GM19351 (cell line): ENCODE results near the gene MPDZ.

Experiments used
- ATAC-seq: cut with Tn5 transposase; IDR thresholded peaks from one replicate; pipeline ENCODE4 v1.9.1; 2021; ENCODE audit warnings: mild to moderate bottlenecking, moderate library complexity; ENCODE audit not compliant: unreplicated experiment

Gene MPDZ

DNA sequence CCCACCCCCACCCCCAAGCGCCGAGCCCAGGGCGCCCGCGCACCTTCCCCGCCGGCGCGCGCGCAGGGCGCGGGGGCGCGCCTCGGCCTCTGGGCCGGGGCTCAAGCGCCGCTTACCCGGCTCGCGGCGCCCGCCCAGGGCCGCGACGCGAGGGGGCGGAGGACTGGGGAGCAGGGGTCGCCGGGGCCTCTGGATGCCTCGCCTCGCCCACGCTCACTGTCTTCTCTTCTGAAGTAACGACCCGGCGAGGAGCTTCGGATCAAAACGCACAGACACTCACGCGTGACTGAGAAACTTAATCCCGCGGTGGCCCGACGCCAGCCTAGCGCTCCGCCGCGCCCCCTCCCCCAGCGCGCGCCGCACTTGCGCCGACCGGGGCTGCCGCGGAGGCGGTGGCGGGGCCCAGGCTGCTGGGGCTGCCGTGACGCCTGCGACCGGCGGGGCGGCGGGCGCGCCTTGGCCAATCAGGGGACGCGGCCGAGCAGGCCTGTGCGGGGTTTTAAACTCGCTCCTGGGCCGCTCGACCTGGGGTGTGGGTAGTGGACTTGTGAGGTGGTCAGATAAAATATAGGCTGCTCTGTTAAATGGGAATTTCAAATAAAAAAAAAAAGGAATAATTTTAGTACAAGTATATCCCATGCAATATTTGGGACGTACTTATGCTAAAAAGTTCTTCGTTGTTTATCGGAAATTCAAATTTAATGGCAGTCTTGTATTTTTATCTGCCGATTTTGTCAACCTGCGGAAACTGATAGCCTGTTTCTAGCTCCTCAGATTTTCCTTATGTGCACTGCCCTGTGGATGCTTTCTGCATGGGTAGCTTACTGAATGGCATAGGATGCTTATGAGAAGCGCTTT lies at the start of gene MPDZ:
Gene MPDZ (minus strand): TSS at position 409 of the 858 bp plus-strand sequence. CDS start 29,377 bp downstream, outside the sequence.
- ATAC-seq, result no peak

DNA sequence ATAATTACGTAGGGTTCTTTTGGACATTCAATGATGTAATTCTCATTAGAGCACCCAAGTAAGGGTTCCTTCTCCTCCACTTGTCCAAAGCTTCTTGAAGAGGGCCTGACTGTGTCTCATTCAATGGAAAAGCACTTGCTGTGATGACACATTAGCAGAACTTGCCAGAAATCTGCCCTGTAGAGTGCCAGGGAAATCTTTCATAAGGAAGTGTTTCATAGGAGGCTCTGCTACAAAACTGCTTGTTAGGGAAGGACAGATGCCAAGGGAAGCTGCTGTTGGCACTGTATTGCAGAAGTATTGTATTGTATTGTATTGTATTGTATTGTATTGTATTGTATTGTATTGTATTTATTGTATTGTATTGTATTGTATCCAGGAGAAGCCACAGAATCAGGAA lies 45.5 kb upstream of the MPDZ start:
- no peak for ATAC-seq

DNA sequence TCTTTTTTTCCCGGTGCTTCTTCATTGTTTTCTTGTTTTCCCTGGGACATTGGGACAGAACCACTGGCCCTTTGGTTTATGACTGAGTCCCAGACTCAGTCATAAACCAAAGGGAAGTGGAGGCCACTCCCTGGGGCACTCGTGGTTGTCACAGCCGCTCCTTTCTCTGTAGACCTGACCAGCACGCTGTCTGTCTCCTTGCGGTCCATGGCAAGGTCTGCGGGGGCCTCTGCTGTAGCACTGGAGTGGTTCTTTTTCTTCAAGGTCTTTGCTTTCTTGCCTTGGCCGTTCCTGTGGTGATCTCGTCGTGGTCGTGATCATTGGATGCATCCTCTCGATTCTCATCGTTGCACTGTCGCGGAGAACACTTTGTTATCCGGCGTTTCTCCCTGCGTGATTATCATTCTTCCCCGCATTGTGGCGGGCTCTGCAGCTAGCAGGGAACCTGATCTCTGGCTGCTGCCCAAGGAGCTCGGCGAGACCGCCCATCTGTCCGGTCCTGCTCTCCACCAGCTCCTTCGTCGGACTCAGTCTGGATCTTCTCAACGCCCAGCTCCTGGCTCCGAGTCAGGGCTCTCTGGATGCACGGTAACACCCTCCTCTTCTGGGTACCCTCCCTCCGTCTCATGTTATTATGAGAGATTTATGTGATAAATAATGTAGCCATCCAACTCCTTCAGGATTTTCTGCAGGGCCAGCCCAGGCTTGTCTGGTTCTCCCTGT lies 43.5 kb upstream of the MPDZ start:
- no peak for ATAC-seq

GRCh38 chr9:13318027-13318426 lies 38.5 kb upstream of the MPDZ start:
- ATAC-seq, result no peak

DNA sequence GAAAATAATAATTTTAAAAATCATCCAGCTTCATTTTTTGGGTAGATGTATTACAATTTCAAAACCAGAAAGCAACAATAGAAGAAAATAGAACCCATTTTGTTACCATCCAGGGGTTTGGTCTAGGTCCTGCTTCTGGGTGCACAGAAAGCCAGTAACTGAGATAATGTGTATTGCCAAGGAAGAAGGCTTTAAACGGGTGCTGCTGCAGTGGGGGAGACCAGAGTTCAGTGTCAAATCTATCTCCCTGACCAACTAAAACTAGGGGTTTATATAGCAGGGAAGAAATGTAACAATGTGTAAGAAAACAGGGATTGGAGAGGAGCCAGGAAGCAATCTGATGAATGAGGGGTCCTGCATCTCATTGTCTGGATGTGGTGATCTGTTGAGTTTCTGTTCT lies 17.5 kb upstream of the MPDZ start:
- no peak for ATAC-seq

GRCh38 chr9:13295556-13295955 lies 16.1 kb upstream of the MPDZ start:
- ATAC-seq, result no peak

DNA sequence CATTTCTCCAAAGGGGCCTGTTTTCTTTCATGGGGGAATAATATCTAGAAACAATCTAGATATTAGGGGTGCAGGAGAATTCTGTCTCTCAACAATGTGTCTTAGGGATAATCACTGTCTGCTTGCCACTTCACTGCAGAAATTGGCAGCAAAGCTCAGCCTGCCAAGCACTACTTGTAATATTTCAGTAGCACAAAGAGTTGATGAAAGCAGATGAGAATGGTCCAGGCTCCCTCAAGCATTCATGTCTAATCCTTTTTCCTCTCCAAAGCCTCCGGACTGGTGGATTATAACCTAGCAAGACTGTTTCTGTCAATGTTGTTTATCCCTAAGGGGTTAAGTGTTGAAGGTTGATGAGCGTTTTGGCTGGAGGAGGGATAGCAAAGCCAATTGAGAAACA lies 13.3 kb upstream of the MPDZ start:
- ATAC-seq, result no peak

DNA sequence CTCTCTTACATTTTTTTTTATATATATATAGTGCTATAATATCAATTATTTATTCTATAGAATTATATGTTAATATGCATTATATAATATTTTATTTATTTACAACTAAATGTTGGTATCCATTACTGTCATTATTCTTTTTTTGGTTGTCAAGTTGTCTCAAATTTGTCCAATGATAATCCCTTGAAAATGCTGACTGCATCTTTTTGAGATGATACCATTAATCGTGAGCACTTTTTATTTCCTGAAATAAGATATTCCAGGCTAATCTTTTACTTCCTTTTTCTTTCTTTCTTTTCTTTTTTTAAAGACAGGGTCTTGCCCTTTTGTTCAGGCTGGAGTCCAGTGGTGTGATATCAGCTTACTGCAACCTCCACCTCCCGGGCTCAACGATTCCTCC lies 12.7 kb upstream of the MPDZ start:
- ATAC-seq, result no peak

GRCh38 chr9:13291718-13292117 lies 12.2 kb upstream of the MPDZ start:
- ATAC-seq, result no peak

GRCh38 chr9:13284011-13284410 lies 4.5 kb upstream of the MPDZ start:
- no peak for ATAC-seq

- no peak for ATAC-seq
Measured at GRCh38 chr9:13282998-13283397, 3.5 kb upstream of the MPDZ start.

GRCh38 chr9:13281356-13282016 lies 2.0 kb upstream of the MPDZ start:
- no peak for ATAC-seq

DNA sequence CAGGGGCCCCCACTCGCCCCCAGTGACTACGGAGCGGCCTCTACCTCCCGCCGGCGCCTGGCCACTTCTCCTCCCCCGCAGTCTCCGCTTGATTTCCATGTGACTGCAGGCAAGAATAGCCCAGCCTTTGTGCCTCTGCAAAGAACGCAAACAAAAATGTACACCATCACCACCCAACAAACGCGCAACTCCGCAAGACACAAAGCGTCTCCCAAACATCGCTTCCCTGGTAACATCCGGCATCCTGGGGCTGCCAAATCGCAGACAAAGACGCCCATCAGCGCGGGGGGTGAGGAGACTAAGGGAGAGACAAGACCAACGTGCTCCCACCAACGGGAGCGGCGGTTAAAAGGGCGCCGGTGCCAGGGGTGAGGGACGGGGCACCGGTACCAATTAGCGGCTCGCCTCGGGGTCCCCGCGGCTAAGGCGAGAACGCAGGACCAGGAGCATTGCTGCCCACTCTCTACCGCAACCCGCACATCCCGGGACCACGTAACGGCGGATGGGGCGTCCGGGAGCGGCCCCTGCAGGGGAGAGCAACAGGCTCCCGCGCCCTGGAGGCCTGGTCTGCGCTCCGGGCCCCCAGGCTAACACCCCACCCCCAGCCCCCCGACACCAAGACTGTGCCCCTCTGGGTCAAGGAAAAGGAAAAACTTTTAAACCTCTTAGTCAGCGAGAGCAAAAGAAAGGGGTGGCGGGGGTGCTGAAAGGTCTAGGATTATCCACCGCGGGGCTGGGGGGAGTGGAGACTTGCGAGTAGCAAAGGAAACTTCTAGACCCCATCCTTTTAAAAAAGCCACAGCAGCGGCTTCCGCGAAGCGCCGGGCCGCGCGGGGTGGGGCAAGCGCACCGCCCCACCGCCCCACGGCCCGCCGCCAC lies 885 bp downstream of the MPDZ start:
- ATAC-seq, result no peak

- no peak for ATAC-seq
Measured at GRCh38 chr9:13278023-13278367, 1.5 kb downstream of the MPDZ start.

GRCh38 chr9:13274886-13275641 lies 4.4 kb downstream of the MPDZ start:
- no peak for ATAC-seq

DNA sequence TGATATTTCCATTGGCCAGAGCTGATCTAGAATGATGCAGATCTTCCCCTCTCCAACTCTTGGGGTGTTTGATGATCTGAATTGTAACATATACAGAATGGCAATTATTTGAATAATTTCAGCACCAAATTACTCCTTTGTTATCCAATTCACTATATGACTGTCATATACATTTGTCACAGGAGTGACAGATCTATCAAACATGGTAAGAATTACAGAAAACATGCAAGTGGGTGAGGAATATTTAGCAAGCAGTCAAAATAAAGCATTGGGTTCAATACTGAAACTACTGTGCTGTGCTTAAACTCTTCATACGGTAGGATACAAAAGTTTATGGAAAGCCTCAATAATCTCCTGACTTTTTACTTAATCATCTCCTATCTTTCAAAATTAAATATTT lies 8.8 kb downstream of the MPDZ start:
- ATAC-seq, result no peak

- no peak for ATAC-seq
Measured at GRCh38 chr9:13269589-13270452, 9.7 kb downstream of the MPDZ start.

- ATAC-seq, result no peak
Measured at GRCh38 chr9:13268469-13268868, 11.0 kb downstream of the MPDZ start.

- no peak for ATAC-seq
Measured at GRCh38 chr9:13267743-13268142, 11.7 kb downstream of the MPDZ start.
